Left ventricle myocardium inferior (tissue), 1 donor: Measurements from ENCODE around the gene KLB. TPM values are rescaled to one million over a fixed set of nuclear protein-coding genes. Genes with fewer than 3 reads are reported as not detected.
"Not testable (repeated sequence)": the region's sequence is repeated elsewhere in the genome, so short reads cannot be mapped to it uniquely, and the experiment has no call there.

Experiments used
- DNase-seq: peaks from one replicate; pipeline ENCODE4 v3.0.0-alpha.2; 2020
- H3K27ac ChIP-seq: fragments of 200-600 bp; replicated peaks from 2 replicates; pipeline ENCODE4 v1.8.0; 2021
- H3K27me3 ChIP-seq: fragments of 200-600 bp; 2 replicates; pipeline ENCODE4 v1.8.0; 2021; ENCODE audit warnings: low read depth
- H3K36me3 ChIP-seq: fragments of 200-600 bp; 2 replicates; pipeline ENCODE4 v1.8.0; 2021
- H3K4me1 ChIP-seq: fragments of 200-600 bp; 2 replicates; pipeline ENCODE4 v1.8.0; 2021
- H3K4me3 ChIP-seq: fragments of 200-600 bp; 2 replicates; pipeline ENCODE4 v1.8.0; 2021; ENCODE audit warnings: mild to moderate bottlenecking, moderate library complexity
- H3K9me3 ChIP-seq: fragments of 200-600 bp; replicated peaks from 2 replicates; pipeline ENCODE4 v1.8.0; 2021
- intact Hi-C: fragments of 100-400 bp; cut with micrococcal nuclease; formaldehyde crosslinking; loops from one replicate; pipeline ENCODE4 v1.11.0; 2022
- total RNA-seq: library from RNA; stranded (reverse); fragmentation: NEBNext Ultra II Directional; extraction: Animal tissue kit (Norgen Biotek cat#: 25700); gene quantifications from one replicate; pipeline ENCODE4 v1.2.1, GENCODE V29; 2021
- TF ChIP-seq, protein P1 (sequence below): fragments of 200-600 bp; IDR thresholded peaks from 2 replicates; pipeline ENCODE4 v1.8.0; 2021; ENCODE audit warnings: antibody characterized with exemption, mild to moderate bottlenecking, borderline replicate concordance
- donor health status: DM: no; HTN: yes; CAD: no; lungs with severe emphysema.

Gene KLB
- total RNA-seq, 1 donor from 2014 or later, result not detected

DNA sequence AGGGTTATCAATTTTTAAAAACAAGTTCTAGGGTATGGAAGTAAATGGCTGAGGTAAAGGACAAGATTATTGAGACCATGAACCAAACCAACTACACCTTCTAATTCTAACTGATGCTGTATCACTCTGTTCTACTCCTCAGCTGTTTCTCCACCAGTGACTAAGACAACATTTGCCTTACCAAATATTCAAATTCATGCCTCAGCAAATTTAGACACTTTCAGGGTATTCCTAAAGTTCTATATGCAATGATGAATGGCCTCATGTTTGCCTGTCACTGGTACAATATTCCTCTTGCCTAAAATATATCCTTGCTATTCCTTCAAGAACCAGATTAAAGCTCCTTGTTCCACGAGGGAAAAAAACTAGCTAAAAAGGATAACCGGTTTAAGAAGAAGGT lies 47.0 kb downstream of the KLB start:
- no peak for DNase-seq
- Histone ChIP-seq H3K4me1 (peaks cover 38% of the 10 kb centered on the region), H3K36me3 (peaks cover 69% of the 10 kb centered on the region), H3K27me3 (no peaks in the 10 kb centered on the region), H3K27ac (no peak overlapping the region), H3K4me3 (no peak overlapping the region), H3K9me3 (no peaks in the 10 kb centered on the region)
- TF ChIP-seq, protein P1, sequence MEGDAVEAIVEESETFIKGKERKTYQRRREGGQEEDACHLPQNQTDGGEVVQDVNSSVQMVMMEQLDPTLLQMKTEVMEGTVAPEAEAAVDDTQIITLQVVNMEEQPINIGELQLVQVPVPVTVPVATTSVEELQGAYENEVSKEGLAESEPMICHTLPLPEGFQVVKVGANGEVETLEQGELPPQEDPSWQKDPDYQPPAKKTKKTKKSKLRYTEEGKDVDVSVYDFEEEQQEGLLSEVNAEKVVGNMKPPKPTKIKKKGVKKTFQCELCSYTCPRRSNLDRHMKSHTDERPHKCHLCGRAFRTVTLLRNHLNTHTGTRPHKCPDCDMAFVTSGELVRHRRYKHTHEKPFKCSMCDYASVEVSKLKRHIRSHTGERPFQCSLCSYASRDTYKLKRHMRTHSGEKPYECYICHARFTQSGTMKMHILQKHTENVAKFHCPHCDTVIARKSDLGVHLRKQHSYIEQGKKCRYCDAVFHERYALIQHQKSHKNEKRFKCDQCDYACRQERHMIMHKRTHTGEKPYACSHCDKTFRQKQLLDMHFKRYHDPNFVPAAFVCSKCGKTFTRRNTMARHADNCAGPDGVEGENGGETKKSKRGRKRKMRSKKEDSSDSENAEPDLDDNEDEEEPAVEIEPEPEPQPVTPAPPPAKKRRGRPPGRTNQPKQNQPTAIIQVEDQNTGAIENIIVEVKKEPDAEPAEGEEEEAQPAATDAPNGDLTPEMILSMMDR, result no peak
- intact Hi-C loops, result no loop called here

- DNase-seq, result no peak
- Histone ChIP-seq H3K27me3 (no peaks in the 10 kb centered on the region), H3K27ac (no peak overlapping the region), H3K4me1 (peaks cover 52% of the 10 kb centered on the region), H3K9me3 (no peaks in the 10 kb centered on the region), H3K36me3 (peaks cover 69% of the 10 kb centered on the region), H3K4me3 (no peak overlapping the region)
- intact Hi-C loops, result no loop called here
- TF ChIP-seq, protein P1, result no peak
These were observed 48.8 kb downstream of the KLB start for GRCh38 chr4:39455486-39455885.

DNA sequence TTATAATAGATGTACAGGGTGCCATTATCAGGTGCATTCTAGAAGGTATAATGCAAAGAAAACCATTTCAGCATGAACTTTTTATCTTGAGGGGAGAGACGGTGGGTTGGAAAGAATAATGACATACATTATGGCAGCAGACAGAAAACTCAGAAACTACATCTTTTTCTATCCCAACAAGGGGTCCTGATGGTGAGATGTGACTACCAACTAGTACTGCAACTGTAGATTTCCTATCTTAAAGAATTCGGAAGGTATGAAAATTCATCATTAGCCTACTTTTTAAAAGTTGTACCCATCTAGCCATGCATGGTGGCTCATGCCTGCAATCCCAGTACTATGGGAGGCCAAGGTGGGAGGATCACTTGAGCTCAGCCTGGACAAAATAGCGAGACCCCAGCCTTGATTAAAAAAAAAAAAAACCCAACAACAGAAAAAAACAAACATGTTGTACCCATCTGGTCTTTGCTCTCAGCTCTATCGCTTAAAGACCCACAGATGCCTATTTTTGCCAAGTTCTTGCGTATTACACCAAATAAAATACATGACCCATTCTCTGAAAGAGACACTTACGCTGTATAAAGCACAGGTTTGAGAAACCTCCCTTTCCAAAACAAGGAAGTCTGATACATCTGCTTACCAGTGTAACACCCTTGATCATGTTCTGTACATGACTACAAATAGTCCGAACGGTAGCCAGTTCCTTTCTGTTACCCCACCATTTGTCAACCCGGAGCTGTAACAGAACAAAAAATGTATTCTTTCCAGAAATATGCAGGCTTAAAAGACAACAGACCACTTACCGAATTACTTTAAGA lies 50.4 kb downstream of the KLB start:
- Histone ChIP-seq H3K27ac (peak overlapping the region; percentile 91), H3K27me3 (no peaks in the 10 kb centered on the region), H3K9me3 (no peaks in the 10 kb centered on the region), H3K36me3 (peaks cover 68% of the 10 kb centered on the region), H3K4me1 (peaks cover 52% of the 10 kb centered on the region), H3K4me3 (peak overlapping the region; percentile 78)
- no peak for DNase-seq
- intact Hi-C loops, result no loop called here
- TF ChIP-seq, protein P1, result no peak

DNA sequence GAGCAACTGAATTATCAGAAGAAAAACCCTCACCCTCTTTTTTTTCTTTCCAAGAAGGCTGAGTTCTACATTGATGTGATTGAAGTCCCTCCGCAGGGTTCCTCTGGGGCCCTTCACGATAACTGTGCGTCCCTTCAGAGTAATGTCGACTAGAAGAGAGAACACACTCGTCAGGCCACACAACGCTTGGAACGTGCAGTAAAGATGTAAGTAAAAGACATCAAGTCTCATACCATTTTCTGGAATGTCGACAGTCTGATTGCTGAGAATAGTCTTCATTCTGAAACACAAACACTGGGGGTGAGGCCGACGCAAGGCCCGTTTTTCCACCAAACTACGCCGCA lies 51.4 kb downstream of the KLB start:
- peaks cover 65% of the 10 kb centered on the region for H3K36me3 ChIP-seq
- intact Hi-C loops, H3K9me3 ChIP-seq, H3K27me3 ChIP-seq, DNase-seq: not testable (repeated sequence)
- peak overlapping the region; percentile 78 for H3K4me3 ChIP-seq
- H3K27ac ChIP-seq, result peak overlapping the region; percentile 91
- H3K4me1 ChIP-seq, result peaks cover 52% of the 10 kb centered on the region

DNA sequence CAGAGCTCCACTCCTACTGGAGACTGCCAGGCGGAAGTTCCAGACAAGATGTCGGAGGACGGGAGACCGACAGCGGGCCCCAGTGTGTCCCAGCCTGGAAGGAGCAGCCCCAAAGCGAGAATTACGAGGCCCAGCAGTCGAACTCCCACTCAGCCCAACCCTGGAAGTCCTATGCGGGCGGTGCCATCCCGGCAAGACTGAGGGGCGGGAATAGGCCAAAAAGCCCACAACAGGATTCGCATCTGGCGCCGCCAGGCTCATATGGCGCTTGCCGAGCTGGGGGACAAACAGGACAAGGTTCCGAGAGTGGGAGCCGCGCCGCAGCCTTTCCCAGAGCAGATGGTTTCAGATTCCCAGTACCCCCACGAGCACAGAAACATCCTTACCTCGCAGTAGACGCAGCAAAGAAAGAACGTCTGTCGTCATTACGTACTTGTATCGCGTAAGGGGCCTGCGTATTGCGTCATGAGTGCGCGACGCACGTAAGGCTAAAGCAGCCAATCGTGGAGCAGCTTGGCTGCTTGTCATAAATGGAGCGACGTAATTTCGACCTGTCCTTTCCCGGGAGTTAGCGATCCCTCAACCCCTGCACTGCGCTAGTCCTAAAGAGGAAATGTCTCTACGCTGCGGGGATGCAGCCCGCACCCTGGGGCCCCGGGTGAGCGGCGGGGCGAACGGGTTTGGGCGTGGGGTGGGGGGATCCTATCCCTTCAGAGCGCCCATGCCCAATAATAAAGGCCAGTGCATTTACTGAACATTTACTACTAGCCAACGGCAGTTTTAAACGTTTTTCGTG lies 52.0 kb downstream of the KLB start, which contains the start of the genes LIAS and RPL9:
LIAS (plus strand) TSS at position 552 of the 796 bp plus-strand sequence; CDS start at position 614, 62 bp downstream.
RPL9 (minus strand) TSS at position 418 of the 796 bp plus-strand sequence. CDS start 483 bp downstream, outside the sequence.
- Histone ChIP-seq H3K36me3 (peaks cover 65% of the 10 kb centered on the region), H3K9me3 (no peaks in the 10 kb centered on the region), H3K4me1 (peaks cover 52% of the 10 kb centered on the region), H3K27me3 (no peaks in the 10 kb centered on the region), H3K27ac (peak within 1 kb of the TSS; percentile 91), H3K4me3 (peak within 1 kb of the TSS; percentile 78)
- TF ChIP-seq, protein P1, result no peak
- peak; percentile 94 for DNase-seq
- intact Hi-C loops, result no loop called here
